ENCODE results near the gene SND1. TPM values are rescaled to one million over a fixed set of nuclear protein-coding genes. Genes with fewer than 3 reads are reported as not detected.
A peak's percentile ranks its signal among the peaks of the same experiment; 100 is the strongest.

SND1 gene
- total and polyA plus RNA-seq, 2 donors (not counting 3 experiments of a cell fraction or from before 2014, with no cell fraction given): 116 to 249 TPM

DNA sequence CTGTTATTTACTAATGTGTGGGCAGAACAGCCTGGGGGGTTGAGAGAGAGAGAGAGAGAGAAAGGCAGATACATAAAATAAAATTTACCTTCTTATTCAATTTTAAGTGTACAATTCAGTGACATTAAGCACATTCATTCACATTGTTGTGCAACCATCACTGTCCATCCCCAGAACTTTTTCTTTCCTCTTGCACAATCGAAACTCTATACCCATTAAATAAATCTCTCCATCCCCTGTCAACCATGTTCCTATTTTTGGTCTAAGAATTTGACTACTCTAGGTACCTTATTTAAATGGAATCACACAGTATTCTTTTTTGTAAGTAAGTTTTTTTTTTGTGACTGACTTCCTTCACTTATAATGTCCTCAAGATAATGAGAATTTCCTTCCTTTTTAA, 181.6 kb downstream of the SND1 start:
- ChIA-PET CTCF (interaction anchor here (0.6 to 1.3 kb wide), 2 partner anchors 9 to 31 kb away, joined by 3 read pairs; no protein-coding TSS in a partner anchor), POLR2A (no interaction called here)
- H3K27ac ChIP-seq (ENCODE audit: insufficient read depth, low read depth, low read length): no peak overlapping the region
- no peak overlapping the region for H3K4me3 ChIP-seq (replicated peaks in 1 of 3; ENCODE audit: insufficient read depth in 1 of 3, low read depth in 1 of 3, low read length in 3 of 3)
- H3K4me1 ChIP-seq (ENCODE audit: control insufficient read depth, extremely low read depth, insufficient read depth, low read length): peaks cover 11% of the 10 kb centered on the region
- no peaks in the 10 kb centered on the region for H3K9me3 ChIP-seq (replicated peaks; ENCODE audit: control insufficient read depth, insufficient read depth, low read length)
- no peak overlapping the region for H3K9ac ChIP-seq (replicated peaks; ENCODE audit: extremely low read depth, insufficient read depth, low read length)
- no peaks in the 10 kb centered on the region for H3K27me3 ChIP-seq (ENCODE audit: control insufficient read depth in 2 of 2, insufficient read depth in 2 of 2, low read length in 2 of 2)
- no peak for TF ChIP-seq POLR2A (IDR thresholded peaks at IDR 0.05; ENCODE audit: low read depth, low read length)
- TF ChIP-seq MYC (IDR thresholded peaks at IDR 0.05; ENCODE audit: low read depth, low read length): no peak
- no peak for TF ChIP-seq POLR2AphosphoS5 (IDR thresholded peaks at IDR 0.05; ENCODE audit: insufficient read depth, low read depth, low read length)
- TF ChIP-seq EZH2 (IDR thresholded peaks at IDR 0.05; ENCODE audit: borderline replicate concordance, low read depth, low read length, severe bottlenecking): no peak
- no peak for TF ChIP-seq GATA2 (IDR thresholded peaks at IDR 0.05; ENCODE audit: insufficient read depth, insufficient read length, low read depth, low read length)
- TF ChIP-seq, protein P1, sequence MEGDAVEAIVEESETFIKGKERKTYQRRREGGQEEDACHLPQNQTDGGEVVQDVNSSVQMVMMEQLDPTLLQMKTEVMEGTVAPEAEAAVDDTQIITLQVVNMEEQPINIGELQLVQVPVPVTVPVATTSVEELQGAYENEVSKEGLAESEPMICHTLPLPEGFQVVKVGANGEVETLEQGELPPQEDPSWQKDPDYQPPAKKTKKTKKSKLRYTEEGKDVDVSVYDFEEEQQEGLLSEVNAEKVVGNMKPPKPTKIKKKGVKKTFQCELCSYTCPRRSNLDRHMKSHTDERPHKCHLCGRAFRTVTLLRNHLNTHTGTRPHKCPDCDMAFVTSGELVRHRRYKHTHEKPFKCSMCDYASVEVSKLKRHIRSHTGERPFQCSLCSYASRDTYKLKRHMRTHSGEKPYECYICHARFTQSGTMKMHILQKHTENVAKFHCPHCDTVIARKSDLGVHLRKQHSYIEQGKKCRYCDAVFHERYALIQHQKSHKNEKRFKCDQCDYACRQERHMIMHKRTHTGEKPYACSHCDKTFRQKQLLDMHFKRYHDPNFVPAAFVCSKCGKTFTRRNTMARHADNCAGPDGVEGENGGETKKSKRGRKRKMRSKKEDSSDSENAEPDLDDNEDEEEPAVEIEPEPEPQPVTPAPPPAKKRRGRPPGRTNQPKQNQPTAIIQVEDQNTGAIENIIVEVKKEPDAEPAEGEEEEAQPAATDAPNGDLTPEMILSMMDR (IDR thresholded peaks at IDR 0.05; ENCODE audit: extremely low read depth in 1 of 2, insufficient read depth in 1 of 2, low read depth in 1 of 2, low read length in 2 of 2): no peak
- no peak for TF ChIP-seq MAX (IDR thresholded peaks at IDR 0.05; ENCODE audit: insufficient read depth, insufficient read length)
- no peak for TF ChIP-seq FOS (IDR thresholded peaks at IDR 0.05; ENCODE audit: borderline replicate concordance, insufficient read depth, low read length)
- no peak for TF ChIP-seq JUN (IDR thresholded peaks at IDR 0.05; ENCODE audit: borderline replicate concordance, insufficient read depth, insufficient read length, low read depth)
- intact Hi-C loops (cut with micrococcal nuclease): no loop called here
- DNase-seq (ENCODE audit: low read depth, low spot score) (peak; percentile 26), FAIRE-seq (no peak)
- no peaks in the 10 kb centered on the region for H3K9me1 ChIP-seq (replicated peaks; ENCODE audit: control insufficient read depth, extremely low read depth, insufficient read depth, low read length)
- no peak overlapping the region for H3K4me2 ChIP-seq (ENCODE audit: insufficient read depth, low read length)
- no peak overlapping the region for H2AFZ ChIP-seq (ENCODE audit: low read depth, low read length)
- no peaks in the 10 kb centered on the region for H3K36me3 ChIP-seq (ENCODE audit: control insufficient read depth in 2 of 2, extremely low read depth in 1 of 2, insufficient read depth in 2 of 2, low read length in 2 of 2)
- dilution Hi-C loops (cut with MboI; ENCODE audit: extremely low pct_ligation_motif_present, low sequenced_read_pairs): no loop called here
- H3K79me2 ChIP-seq (ENCODE audit: control insufficient read depth, insufficient read depth, low read length): peaks cover 32% of the 10 kb centered on the region
- BruUV-seq (replicated peaks): no TSS peak
- H4K20me1 ChIP-seq (replicated peaks; ENCODE audit: control insufficient read depth, extremely low read depth, insufficient read depth, low read length): peaks cover 3% of the 10 kb centered on the region

All from endothelial cell of umbilical vein (primary cell).